IMR-90 (cell line): ENCODE measurements around the gene DZANK1. TPM values are rescaled to one million over a fixed set of nuclear protein-coding genes. Genes with fewer than 3 reads are reported as not detected.

Experiments
- ATAC-seq: fragments of 200-7000 bp; cut with Tn5 transposase; 2 replicates; pipeline ENCODE4 v1.9.1; 2020; ENCODE audit warnings: low read depth, mild to moderate bottlenecking, moderate library complexity
- BruUV-seq: library from RNA; stranded (reverse); fragments of 400-500 nt; replicated peaks from 2 replicates; lab custom pipeline; 2021; lab: Mats Ljungman, UMichigan
- CTCF ChIA-PET: fragments of 300-600 bp; formaldehyde crosslinking; extraction: SDS; loops from one replicate; lab custom pipeline; 2021; ENCODE audit warnings: antibody characterized with exemption; lab: Yijun Ruan, JAX
- POLR2A ChIA-PET: fragments of 300-600 bp; sonication (Branson Sonifier 250); formaldehyde crosslinking; loops from one replicate; lab custom pipeline; 2022; ENCODE audit warnings: antibody characterized with exemption; ENCODE audit not compliant: unreplicated experiment; lab: Charles Lee
- DNase-seq: peaks from one replicate; pipeline ENCODE4 v3.0.0; 2013
- H2AFZ ChIP-seq: replicated peaks from 2 replicates; pipeline ENCODE3; 2013; ENCODE audit warnings: low read length, mild to moderate bottlenecking; ENCODE audit not compliant: poor library complexity
- H2AK5ac ChIP-seq: 2 replicates; pipeline ENCODE4 v1.6.1; 2013; ENCODE audit warnings: low read depth, low read length, inconsistent platforms
- H2AK9ac ChIP-seq: replicated peaks from 2 replicates; pipeline ENCODE3; 2013; ENCODE audit warnings: mild to moderate bottlenecking, low read depth, low read length, moderate library complexity; ENCODE audit not compliant: poor library complexity
- H2BK120ac ChIP-seq: 2 replicates; pipeline ENCODE4 v1.6.1; 2013; ENCODE audit warnings: low read depth, low read length, inconsistent platforms
- H2BK15ac ChIP-seq: 3 replicates; pipeline ENCODE4 v1.6.1; 2013; ENCODE audit warnings: low read depth, low read length, inconsistent platforms
- H2BK20ac ChIP-seq: 2 replicates; pipeline ENCODE4 v1.6.1; 2013; ENCODE audit warnings: low read depth, mild to moderate bottlenecking, inconsistent platforms, low read length, moderate library complexity
- H2BK5ac ChIP-seq: 2 replicates; pipeline ENCODE4 v1.6.1; 2013; ENCODE audit warnings: mild to moderate bottlenecking, low read depth, low read length, inconsistent platforms; ENCODE audit not compliant: poor library complexity, severe bottlenecking
- H3K14ac ChIP-seq: replicated peaks from 2 replicates; pipeline ENCODE4 v1.6.1; 2013; ENCODE audit warnings: low read depth, low read length, inconsistent platforms
- H3K18ac ChIP-seq: 2 replicates; pipeline ENCODE4 v1.6.1; 2013; ENCODE audit warnings: low read depth, low read length, control low read depth
- H3K23ac ChIP-seq: 2 replicates; pipeline ENCODE4 v1.6.1; 2013; ENCODE audit warnings: low read depth, low read length, inconsistent platforms
- H3K27ac ChIP-seq: 2 replicates; pipeline ENCODE4 v1.5.1; 2013; ENCODE audit warnings: mild to moderate bottlenecking, control low read depth, low read length; ENCODE audit not compliant: insufficient read depth
- H3K27me3 ChIP-seq: 2 replicates; pipeline ENCODE4 v1.6.1; 2013; ENCODE audit warnings: low read length; ENCODE audit not compliant: control insufficient read depth, insufficient read depth
- H3K36me3 ChIP-seq: 2 replicates; pipeline ENCODE4 v1.6.1; 2013; ENCODE audit warnings: low read length, mixed read lengths; ENCODE audit not compliant: control insufficient read depth, insufficient read depth
- H3K4ac ChIP-seq: 2 replicates; pipeline ENCODE4 v1.6.1; 2013; ENCODE audit warnings: low read depth, low read length, inconsistent platforms
- H3K4me1 ChIP-seq: 2 replicates; pipeline ENCODE4 v1.6.1; 2013; ENCODE audit warnings: low read length, mixed read lengths; ENCODE audit not compliant: control insufficient read depth, insufficient read depth
- H3K4me2 ChIP-seq: 2 replicates; pipeline ENCODE4 v1.6.1; 2013; ENCODE audit warnings: low read depth, mild to moderate bottlenecking, control low read depth, low read length, moderate library complexity
- H3K4me3 ChIP-seq: 2 replicates; pipeline ENCODE4 v1.5.1; 2013; ENCODE audit warnings: low read depth, mild to moderate bottlenecking, control low read depth, low read length, moderate library complexity; ENCODE audit not compliant: insufficient read depth
- H3K56ac ChIP-seq: 2 replicates; pipeline ENCODE4 v1.6.1; 2013; ENCODE audit warnings: low read length, inconsistent platforms; ENCODE audit not compliant: insufficient read depth; ENCODE audit errors: extremely low read depth
- H3K79me1 ChIP-seq, 2 experiments: 2 replicates each; pipeline ENCODE4 v1.6.1; 2013; ENCODE audit warnings: low read length in 2 of 2, inconsistent platforms in 1 of 2, low read depth in 1 of 2
- H3K9ac ChIP-seq: 2 replicates; pipeline ENCODE4 v1.6.1; 2013; ENCODE audit warnings: low read depth, low read length, control low read depth
- H3K9me1 ChIP-seq: 2 replicates; pipeline ENCODE4 v1.6.1; 2013; ENCODE audit warnings: low read length, inconsistent platforms; ENCODE audit not compliant: insufficient read depth
- H3K9me3 ChIP-seq: 2 replicates; pipeline ENCODE4 v1.6.1; 2013; ENCODE audit warnings: low read length; ENCODE audit not compliant: control insufficient read depth, insufficient read depth
- H4K20me1 ChIP-seq: 2 replicates; pipeline ENCODE4 v1.6.1; 2013; ENCODE audit warnings: low read length, inconsistent platforms; ENCODE audit not compliant: insufficient read depth
- H4K5ac ChIP-seq: 2 replicates; pipeline ENCODE4 v1.6.1; 2013; ENCODE audit warnings: mild to moderate bottlenecking, low read depth, low read length, control low read depth
- H4K8ac ChIP-seq, 2 experiments: 2 replicates each; pipeline ENCODE4 v1.6.1; 2013; ENCODE audit warnings: low read depth in 2 of 2, low read length in 2 of 2, control low read depth in 1 of 2, inconsistent platforms in 1 of 2
- H4K91ac ChIP-seq: 2 replicates; pipeline ENCODE4 v1.6.1; 2013; ENCODE audit warnings: low read depth, low read length, inconsistent platforms; ENCODE audit not compliant: insufficient read depth
- BHLHE40 ChIP-seq: fragments of 150-350 bp; IDR thresholded peaks from 2 replicates; pipeline ENCODE4 v1.6.1; 2016; ENCODE audit warnings: mild to moderate bottlenecking, low read depth, low read length
- CEBPB ChIP-seq: IDR thresholded peaks from 2 replicates; pipeline ENCODE4 v1.6.1; 2012; ENCODE audit warnings: low read depth, low read length, improper control_type of control experiment
- CHD1 ChIP-seq: IDR thresholded peaks from 2 replicates; pipeline ENCODE4 v1.6.1; 2012; ENCODE audit warnings: low read depth, low read length, improper control_type of control experiment
- FOS ChIP-seq: fragments of 150-350 bp; IDR thresholded peaks from 2 replicates; pipeline ENCODE4 v1.6.1; 2016; ENCODE audit warnings: low read depth, low read length
- MAFK ChIP-seq: IDR thresholded peaks from 2 replicates; pipeline ENCODE4 v1.6.1; 2012; ENCODE audit warnings: low read depth, low read length, improper control_type of control experiment
- MAZ ChIP-seq: IDR thresholded peaks from 2 replicates; pipeline ENCODE4 v1.6.1; 2012; ENCODE audit warnings: low read depth, mild to moderate bottlenecking, low read length, improper control_type of control experiment, moderate library complexity, borderline replicate concordance
- MXI1 ChIP-seq: IDR thresholded peaks from 2 replicates; pipeline ENCODE4 v1.6.1; 2012; ENCODE audit warnings: low read depth, mild to moderate bottlenecking, low read length, moderate library complexity, borderline replicate concordance
- NFE2L2 ChIP-seq: fragments of 150-350 bp; IDR thresholded peaks from 2 replicates; pipeline ENCODE4 v1.6.1; 2016; ENCODE audit warnings: low read depth, mild to moderate bottlenecking, low read length
- POLR2A ChIP-seq: IDR thresholded peaks from 2 replicates; pipeline ENCODE4 v1.6.1; 2012; ENCODE audit warnings: mild to moderate bottlenecking, low read depth, low read length
- RAD21 ChIP-seq: IDR thresholded peaks from 2 replicates; pipeline ENCODE4 v1.6.1; 2012; ENCODE audit warnings: low read length, improper control_type of control experiment
- RCOR1 ChIP-seq: IDR thresholded peaks from 2 replicates; pipeline ENCODE4 v1.6.1; 2012; ENCODE audit warnings: mild to moderate bottlenecking, low read length, improper control_type of control experiment; ENCODE audit not compliant: insufficient replicate concordance
- RFX5 ChIP-seq: IDR thresholded peaks from 2 replicates; pipeline ENCODE4 v1.8.0; 2012; ENCODE audit warnings: low read depth, mild to moderate bottlenecking, low read length, moderate library complexity
- SMC3 ChIP-seq: fragments of 150-350 bp; IDR thresholded peaks from 2 replicates; pipeline ENCODE4 v1.6.1; 2016; ENCODE audit warnings: low read depth, mild to moderate bottlenecking, antibody characterized with exemption, low read length, moderate library complexity
- WGBS, 2 experiments: methylation state at CpG; one replicate each; pipeline versions ENCODE4 v1.1.5 to v1.1.7; 2013; ENCODE audit warnings: missing lambda C conversion rate in 2 of 2; ENCODE audit not compliant: insufficient read length in 1 of 2; ENCODE audit errors: extremely low coverage in 2 of 2; 5-methylcytosine and 5-hydroxymethylcytosine counted together
- dilution Hi-C: fragments of 300-500 bp; cut with HindIII; formaldehyde crosslinking; loops from one replicate; pipeline ENCODE4 v1.14.3; 2018; ENCODE audit warnings: low sequenced_read_pairs; ENCODE audit not compliant: unreplicated experiment
- in situ Hi-C: fragments of 300-500 bp; cut with MboI; formaldehyde crosslinking; loops from 3 replicates; pipeline ENCODE4 v1.14.3; 2019; ENCODE audit warnings: low sequenced_read_pairs, inconsistent platforms, mixed read lengths
- intact Hi-C: fragments of 100-400 bp; cut with micrococcal nuclease; formaldehyde crosslinking; loops from 2 replicates; pipeline ENCODE4 v1.10.0; 2022
- polyA plus RNA-seq, 3 experiments: library from polyadenylated mRNA; depleted of rRNA; stranded (reverse); fragments of >200 nt; gene quantifications; 2 replicates each; pipeline ENCODE4 v1.2.3, GENCODE V29; 2012; ENCODE audit warnings: low replicate concordance in 1 of 3
- total RNA-seq: library from RNA; depleted of rRNA; stranded (reverse); fragments of >200 nt; gene quantifications from 2 replicates; pipeline ENCODE4 v1.2.3, GENCODE V29; 2012
- TF ChIP-seq, protein P1 (sequence below): fragments of 150-350 bp; IDR thresholded peaks from 2 replicates; pipeline ENCODE4 v1.6.1; 2017; ENCODE audit warnings: mild to moderate bottlenecking, antibody characterized with exemption, low read length, low read depth
- TF ChIP-seq, protein P2 (sequence below): fragments of 150-350 bp; IDR thresholded peaks from 2 replicates; pipeline ENCODE4 v1.6.1; 2016; ENCODE audit warnings: low read depth, mild to moderate bottlenecking, low read length, moderate library complexity, borderline replicate concordance
- TF ChIP-seq, protein P3 (sequence below): conservative IDR thresholded peaks from 2 replicates; pipeline ENCODE4 v1.5.1; 2012; ENCODE audit warnings: mild to moderate bottlenecking, low read depth, low read length, improper control_type of control experiment

DZANK1 gene
- total and polyA plus RNA-seq, 2 of the 4 experiments (the other 2 are of a cell fraction), result 0.54 to 1.1 TPM

DNA sequence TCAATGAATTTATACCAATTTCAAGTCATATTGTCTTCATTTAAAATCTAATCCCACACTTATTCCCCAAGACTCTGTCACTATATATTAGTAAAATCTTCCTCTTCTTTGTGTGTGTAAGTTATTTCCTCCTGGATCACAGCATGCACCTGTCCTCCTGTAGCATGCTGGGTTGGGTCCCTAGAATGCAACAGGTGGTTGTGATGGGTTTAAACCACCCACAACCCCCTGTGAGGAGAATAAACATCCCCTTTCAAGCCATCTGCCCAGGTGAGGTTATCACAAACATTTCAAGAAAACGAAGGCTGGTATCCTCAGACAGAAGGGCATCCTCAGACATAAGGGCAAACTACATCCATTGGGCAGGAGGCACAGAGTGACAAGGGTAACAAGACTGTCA lies 26.4 kb downstream of the DZANK1 start:
- Histone ChIP-seq H3K4me3 (no peak overlapping the region), H4K91ac (no peak overlapping the region), H2BK20ac (no peak overlapping the region), H2BK120ac (no peak overlapping the region), H2BK15ac (no peak overlapping the region), H3K4me1 (peaks cover 2% of the 10 kb centered on the region; the same call in 1 of the 2 replicates), H2AFZ (no peak overlapping the region), H3K4me2 (no peak overlapping the region), H3K23ac (no peak overlapping the region), H3K56ac (no peak overlapping the region), H2AK5ac (no peak overlapping the region), H3K14ac (no peak overlapping the region), H3K9me1 (peaks cover 5% of the 10 kb centered on the region; the same call in 1 of the 2 replicates), H3K79me1 (no peaks in the 10 kb centered on the region), H3K9ac (no peak overlapping the region), H2AK9ac (no peak overlapping the region), H3K18ac (no peak overlapping the region), H3K36me3 (no peaks in the 10 kb centered on the region), H4K8ac (no peak overlapping the region), H3K4ac (no peak overlapping the region), H3K9me3 (no peaks in the 10 kb centered on the region), H4K5ac (no peak overlapping the region), H3K27me3 (no peaks in the 10 kb centered on the region), H2BK5ac (no peak overlapping the region), H3K27ac (no peak overlapping the region), H4K20me1 (no peaks in the 10 kb centered on the region)
- in situ Hi-C loops (no loop called here), dilution Hi-C loops (no loop called here), intact Hi-C loops (no loop called here)
- ChIA-PET POLR2A (no interaction called here), CTCF (interaction anchor here (0.6 kb wide), 1 partner anchor 936 kb away, joined by 5 read pairs; no protein-coding TSS in a partner anchor)
- ATAC-seq, result no peak
- no CpG with 5 or more reads among the region's 1 CpG for WGBS, 2 experiments
- TF ChIP-seq, protein P1, sequence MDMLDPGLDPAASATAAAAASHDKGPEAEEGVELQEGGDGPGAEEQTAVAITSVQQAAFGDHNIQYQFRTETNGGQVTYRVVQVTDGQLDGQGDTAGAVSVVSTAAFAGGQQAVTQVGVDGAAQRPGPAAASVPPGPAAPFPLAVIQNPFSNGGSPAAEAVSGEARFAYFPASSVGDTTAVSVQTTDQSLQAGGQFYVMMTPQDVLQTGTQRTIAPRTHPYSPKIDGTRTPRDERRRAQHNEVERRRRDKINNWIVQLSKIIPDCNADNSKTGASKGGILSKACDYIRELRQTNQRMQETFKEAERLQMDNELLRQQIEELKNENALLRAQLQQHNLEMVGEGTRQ, result no peak
- TF ChIP-seq, protein P2, sequence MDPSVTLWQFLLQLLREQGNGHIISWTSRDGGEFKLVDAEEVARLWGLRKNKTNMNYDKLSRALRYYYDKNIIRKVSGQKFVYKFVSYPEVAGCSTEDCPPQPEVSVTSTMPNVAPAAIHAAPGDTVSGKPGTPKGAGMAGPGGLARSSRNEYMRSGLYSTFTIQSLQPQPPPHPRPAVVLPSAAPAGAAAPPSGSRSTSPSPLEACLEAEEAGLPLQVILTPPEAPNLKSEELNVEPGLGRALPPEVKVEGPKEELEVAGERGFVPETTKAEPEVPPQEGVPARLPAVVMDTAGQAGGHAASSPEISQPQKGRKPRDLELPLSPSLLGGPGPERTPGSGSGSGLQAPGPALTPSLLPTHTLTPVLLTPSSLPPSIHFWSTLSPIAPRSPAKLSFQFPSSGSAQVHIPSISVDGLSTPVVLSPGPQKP, result no peak
- TF ChIP-seq POLR2A, result no peak
- no peak for TF ChIP-seq SMC3
- no peak for TF ChIP-seq BHLHE40
- no peak for TF ChIP-seq RFX5
- no peak for TF ChIP-seq NFE2L2
- TF ChIP-seq CHD1, result no peak
- TF ChIP-seq MAZ, result no peak
- TF ChIP-seq RAD21, result no peak
- no peak for TF ChIP-seq MXI1
- no peak for TF ChIP-seq RCOR1
- no peak for TF ChIP-seq FOS
- no peak for TF ChIP-seq MAFK
- TF ChIP-seq, protein P3, sequence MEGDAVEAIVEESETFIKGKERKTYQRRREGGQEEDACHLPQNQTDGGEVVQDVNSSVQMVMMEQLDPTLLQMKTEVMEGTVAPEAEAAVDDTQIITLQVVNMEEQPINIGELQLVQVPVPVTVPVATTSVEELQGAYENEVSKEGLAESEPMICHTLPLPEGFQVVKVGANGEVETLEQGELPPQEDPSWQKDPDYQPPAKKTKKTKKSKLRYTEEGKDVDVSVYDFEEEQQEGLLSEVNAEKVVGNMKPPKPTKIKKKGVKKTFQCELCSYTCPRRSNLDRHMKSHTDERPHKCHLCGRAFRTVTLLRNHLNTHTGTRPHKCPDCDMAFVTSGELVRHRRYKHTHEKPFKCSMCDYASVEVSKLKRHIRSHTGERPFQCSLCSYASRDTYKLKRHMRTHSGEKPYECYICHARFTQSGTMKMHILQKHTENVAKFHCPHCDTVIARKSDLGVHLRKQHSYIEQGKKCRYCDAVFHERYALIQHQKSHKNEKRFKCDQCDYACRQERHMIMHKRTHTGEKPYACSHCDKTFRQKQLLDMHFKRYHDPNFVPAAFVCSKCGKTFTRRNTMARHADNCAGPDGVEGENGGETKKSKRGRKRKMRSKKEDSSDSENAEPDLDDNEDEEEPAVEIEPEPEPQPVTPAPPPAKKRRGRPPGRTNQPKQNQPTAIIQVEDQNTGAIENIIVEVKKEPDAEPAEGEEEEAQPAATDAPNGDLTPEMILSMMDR, result no peak
- TF ChIP-seq CEBPB, result no peak
- no peak for DNase-seq
- no TSS peak for BruUV-seq
